Cardiac muscle cell (in vitro differentiated cells and primary cell): ENCODE data around the gene KCNC3. TPM values are rescaled to one million over a fixed set of nuclear protein-coding genes. Genes with fewer than 3 reads are reported as not detected.

Source experiments
- DNase-seq, 2 donors: peaks; one replicate each; pipeline versions ENCODE4 v3.0.0 to v3.0.0-alpha.2; 2010 to 2017; ENCODE audit warnings: low read depth in 1 of 2, low spot score in 1 of 2
- H3K27ac ChIP-seq: fragments of 200-600 bp; sonication (generic); 2 replicates; pipeline ENCODE4 v1.5.1; 2016
- H3K27me3 ChIP-seq: fragments of 200-600 bp; sonication (generic); 2 replicates; pipeline ENCODE4 v1.6.0; 2016; ENCODE audit warnings: control low read depth
- H3K36me3 ChIP-seq: fragments of 200-600 bp; sonication (generic); 2 replicates; pipeline ENCODE4 v1.5.1; 2016; ENCODE audit warnings: control low read depth
- H3K4me1 ChIP-seq: fragments of 200-600 bp; sonication (generic); 2 replicates; pipeline ENCODE4 v1.8.1; 2017; ENCODE audit warnings: low read depth, mild to moderate bottlenecking, mixed run types
- H3K4me3 ChIP-seq: fragments of 200-600 bp; sonication (generic); 2 replicates; pipeline ENCODE4 v1.5.1; 2016; ENCODE audit warnings: mild to moderate bottlenecking
- H3K9me3 ChIP-seq: fragments of 200-600 bp; sonication (generic); 2 replicates; pipeline ENCODE4 v1.5.1; 2017; ENCODE audit warnings: low read depth, mild to moderate bottlenecking, control low read depth
- CTCF ChIP-seq: IDR thresholded peaks from 2 replicates; pipeline ENCODE4 v1.5.1; 2012; ENCODE audit warnings: low read depth, mild to moderate bottlenecking, low read length
- polyA plus RNA-seq: library from polyadenylated mRNA; unstranded; fragments of >200 nt; fragmentation: Nextera tagmentation; extraction: Ambion mirVana; gene quantifications from 2 replicates; pipeline ENCODE4 v1.2.1, GENCODE V29; 2016
- total RNA-seq: library from RNA; depleted of rRNA; stranded (reverse); fragments of >200 nt; gene quantifications from 2 replicates; pipeline ENCODE4 v1.2.3, GENCODE V29; 2016

The KCNC3 gene
- total and polyA plus RNA-seq, 2 experiments from 2014 or later, result 6.9 to 8.2 TPM

- H3K36me3 ChIP-seq, result peaks cover 6% of the 10 kb centered on the region
- H3K4me3 ChIP-seq, result peak within 1 kb of the TSS; percentile 93
- no peaks in the 10 kb centered on the region for H3K27me3 ChIP-seq
- peaks cover 13% of the 10 kb centered on the region for H3K4me1 ChIP-seq
- no peak for TF ChIP-seq CTCF
- H3K27ac ChIP-seq, result peak within 1 kb of the TSS; percentile 98
- peak; percentile 97 to 99 for DNase-seq
- H3K9me3 ChIP-seq, result no peaks in the 10 kb centered on the region
These were observed 47.2 kb upstream of the KCNC3 start, which contains the start of gene NR1H2 for GRCh38 chr19:50376166-50377050. Gene NR1H2 (plus strand): TSS chr19:50376457. CDS start chr19:50377606, 1,149 bp downstream.

GRCh38 chr19:50371914-50372475 lies 42.8 kb upstream of the KCNC3 start:
- H3K27me3 ChIP-seq, result no peaks in the 10 kb centered on the region
- H3K36me3 ChIP-seq, result no peaks in the 10 kb centered on the region
- H3K4me1 ChIP-seq, result no peaks in the 10 kb centered on the region
- no peak overlapping the region for H3K27ac ChIP-seq
- no peaks in the 10 kb centered on the region for H3K9me3 ChIP-seq
- no peak overlapping the region for H3K4me3 ChIP-seq
- no peak for DNase-seq
- TF ChIP-seq CTCF, result no peak

GRCh38 chr19:50368649-50369570 lies 39.7 kb upstream of the KCNC3 start:
- Histone ChIP-seq H3K4me1 (no peaks in the 10 kb centered on the region), H3K9me3 (no peaks in the 10 kb centered on the region), H3K27ac (peak overlapping the region; percentile 68), H3K36me3 (no peaks in the 10 kb centered on the region), H3K4me3 (peak overlapping the region; percentile 48), H3K27me3 (no peaks in the 10 kb centered on the region)
- TF ChIP-seq CTCF, result peak; percentile 82
- DNase-seq, result peak; percentile 85 to 90

- H3K4me1 ChIP-seq, result peaks cover 14% of the 10 kb centered on the region
- no peaks in the 10 kb centered on the region for H3K27me3 ChIP-seq
- H3K27ac ChIP-seq, result no peak within 1 kb of the TSS
- no peak for TF ChIP-seq CTCF
- H3K36me3 ChIP-seq, result no peaks in the 10 kb centered on the region
- no peak within 1 kb of the TSS for H3K4me3 ChIP-seq
- no peaks in the 10 kb centered on the region for H3K9me3 ChIP-seq
- no peak for DNase-seq
These were observed 36.5 kb upstream of the KCNC3 start, which contains the start of gene NAPSA for GRCh38 chr19:50365434-50366306. Gene NAPSA (minus strand): TSS chr19:50365639. CDS start chr19:50365621, 18 bp downstream.
